CD4-positive, alpha-beta T cell treated with Interleukin-6 at 100 ng/mL for 8 hours (primary cell): ENCODE results near the gene C1orf159.

Source experiments
- DNase-seq: peaks from one replicate; pipeline ENCODE4 v3.0.0-alpha.2; 2020; ENCODE audit warnings: mixed read lengths, low spot score

Gene C1orf159

GRCh38 chr1:1053682-1054081, 62.2 kb downstream of the C1orf159 start:
- no peak for DNase-seq

- no peak for DNase-seq
These were observed 62.9 kb downstream of the C1orf159 start for GRCh38 chr1:1053022-1053421.

- no peak for DNase-seq
These were observed 63.7 kb downstream of the C1orf159 start for GRCh38 chr1:1052003-1052840.

GRCh38 chr1:1051127-1051810, 64.6 kb downstream of the C1orf159 start:
- no peak for DNase-seq

GRCh38 chr1:1050577-1051052, 65.3 kb downstream of the C1orf159 start:
- no peak for DNase-seq

- no peak for DNase-seq
These were observed 66.3 kb downstream of the C1orf159 start for GRCh38 chr1:1049318-1050165.

GRCh38 chr1:1048765-1049164, 67.1 kb downstream of the C1orf159 start:
- no peak for DNase-seq

- no peak for DNase-seq
These were observed 67.9 kb downstream of the C1orf159 start for GRCh38 chr1:1047963-1048362.

- DNase-seq: no peak
These were observed 68.5 kb downstream of the C1orf159 start for GRCh38 chr1:1047407-1047806.

- DNase-seq: no peak
These were observed 69.1 kb downstream of the C1orf159 start for GRCh38 chr1:1046767-1047166.

- no peak for DNase-seq
These were observed 69.6 kb downstream of the C1orf159 start for GRCh38 chr1:1046243-1046642.

- DNase-seq: no peak
These were observed 70.8 kb downstream of the C1orf159 start for GRCh38 chr1:1045129-1045528.

- DNase-seq: no peak
These were observed 71.3 kb downstream of the C1orf159 start for GRCh38 chr1:1044455-1045078.

GRCh38 chr1:1043921-1044320, 72.0 kb downstream of the C1orf159 start:
- no peak for DNase-seq

GRCh38 chr1:1043411-1043810, 72.5 kb downstream of the C1orf159 start:
- no peak for DNase-seq

- DNase-seq: no peak
These were observed 73.1 kb downstream of the C1orf159 start for GRCh38 chr1:1042835-1043234.

- DNase-seq: no peak
These were observed 74.0 kb downstream of the C1orf159 start for GRCh38 chr1:1041873-1042272.

GRCh38 chr1:1041092-1041523, 74.8 kb downstream of the C1orf159 start:
- DNase-seq: no peak

GRCh38 chr1:1040004-1040991, 75.6 kb downstream of the C1orf159 start:
- peak; percentile 81 for DNase-seq

- DNase-seq: no peak
These were observed 76.6 kb downstream of the C1orf159 start for GRCh38 chr1:1039145-1039910.
